HG02610 (cell line): ENCODE measurements around the gene ABCB11.
"Not testable (repeated sequence)": the region's sequence is repeated elsewhere in the genome, so short reads cannot be mapped to it uniquely, and the experiment has no call there.

ENCODE experiments used
- ATAC-seq: cut with Tn5 transposase; IDR thresholded peaks from one replicate; pipeline ENCODE4 v1.9.1; 2021; ENCODE audit warnings: mild to moderate bottlenecking, moderate library complexity; ENCODE audit not compliant: unreplicated experiment

ABCB11 gene

GRCh38 chr2:169031202-169031601, at the start of gene ABCB11:
Gene ABCB11 (minus strand): TSS chr2:169031324. CDS start chr2:169018125, 13,199 bp downstream.
- no peak for ATAC-seq

- ATAC-seq: peak; percentile 79
These were observed 49.3 kb upstream of the ABCB11 start for GRCh38 chr2:169080250-169081069.

GRCh38 chr2:169077674-169078240, 46.6 kb upstream of the ABCB11 start:
- ATAC-seq: no peak

GRCh38 chr2:169073963-169074751, 43.0 kb upstream of the ABCB11 start:
- ATAC-seq: peak; percentile 87

- no peak for ATAC-seq
These were observed 42.3 kb upstream of the ABCB11 start for GRCh38 chr2:169073211-169073962.

- ATAC-seq: no peak
These were observed 41.2 kb upstream of the ABCB11 start for GRCh38 chr2:169072163-169072925.

GRCh38 chr2:169071455-169071854, 40.3 kb upstream of the ABCB11 start:
- ATAC-seq: no peak

GRCh38 chr2:169069833-169070232, 38.7 kb upstream of the ABCB11 start:
- no peak for ATAC-seq

GRCh38 chr2:169069341-169069740, 38.2 kb upstream of the ABCB11 start, which contains the start of gene DHRS9:
Gene DHRS9 (plus strand): TSS chr2:169069563. CDS start chr2:169081582, 12,019 bp downstream.
- no peak for ATAC-seq

- ATAC-seq: no peak
These were observed 35.8 kb upstream of the ABCB11 start for GRCh38 chr2:169066897-169067296.

GRCh38 chr2:169065864-169066517, 34.9 kb upstream of the ABCB11 start:
- no peak for ATAC-seq

GRCh38 chr2:169065422-169065821, 34.3 kb upstream of the ABCB11 start:
- no peak for ATAC-seq

- ATAC-seq: not testable (repeated sequence)
These were observed 33.1 kb upstream of the ABCB11 start for GRCh38 chr2:169064199-169064598.

- not testable (repeated sequence) for ATAC-seq
These were observed 23.5 kb upstream of the ABCB11 start for GRCh38 chr2:169054575-169054974.

GRCh38 chr2:169050476-169051240, 19.5 kb upstream of the ABCB11 start:
- ATAC-seq: no peak

- ATAC-seq: no peak
These were observed 18.0 kb upstream of the ABCB11 start for GRCh38 chr2:169049142-169049541.

GRCh38 chr2:169047256-169048250, 16.4 kb upstream of the ABCB11 start:
- no peak for ATAC-seq
